Panc1 (cell line): ENCODE data around the gene ART1. TPM values are rescaled to one million over a fixed set of nuclear protein-coding genes. Genes with fewer than 3 reads are reported as not detected.
A peak's percentile ranks its signal among the peaks of the same experiment; 100 is the strongest.

Source experiments
- ATAC-seq: fragments of 200-7000 bp; cut with Tn5 transposase; 2 replicates; pipeline ENCODE4 v1.9.1; 2020; ENCODE audit warnings: mild to moderate bottlenecking, moderate library complexity
- BruUV-seq: library from RNA; stranded (reverse); fragments of 400-500 nt; replicated peaks from 2 replicates; lab custom pipeline; 2021; lab: Mats Ljungman, UMichigan
- CTCF ChIA-PET: fragments of 300-600 bp; sonication (Branson Sonifier 250); formaldehyde crosslinking; loops from one replicate; lab custom pipeline; 2022; ENCODE audit warnings: antibody characterized with exemption; lab: Charles Lee
- POLR2A ChIA-PET: fragments of 300-600 bp; sonication (Branson Sonifier 250); formaldehyde crosslinking; loops from one replicate; lab custom pipeline; 2022; ENCODE audit warnings: antibody characterized with exemption; lab: Charles Lee
- DNase-seq: peaks from one replicate; pipeline ENCODE4 v3.0.0-alpha.2; 2010; ENCODE audit warnings: low read depth, low spot score
- H3K27ac ChIP-seq: 2 replicates; pipeline ENCODE4 v1.5.1; 2011; ENCODE audit warnings: mild to moderate bottlenecking, low read length, inconsistent platforms
- H3K27me3 ChIP-seq: fragments of 200-500 bp; sonication (Bioruptor generic); 2 replicates; pipeline ENCODE4 v1.6.0; 2014; ENCODE audit warnings: low read length, inconsistent platforms; ENCODE audit not compliant: control insufficient read depth, insufficient read depth
- H3K36me3 ChIP-seq: fragments of 200-500 bp; sonication (Bioruptor generic); 2 replicates; pipeline ENCODE4 v1.5.1; 2014; ENCODE audit warnings: inconsistent platforms, mild to moderate bottlenecking, low read length, moderate library complexity; ENCODE audit not compliant: control insufficient read depth, insufficient read depth
- H3K4me1 ChIP-seq: 2 replicates; pipeline ENCODE4 v1.5.1; 2011; ENCODE audit warnings: inconsistent platforms, mild to moderate bottlenecking, low read length, moderate library complexity; ENCODE audit not compliant: control insufficient read depth, insufficient read depth
- H3K4me3 ChIP-seq, 2 experiments: 2 replicates each; pipeline ENCODE4 v1.5.1; 2011 to 2012; ENCODE audit warnings: low read depth in 2 of 2, low read length in 2 of 2, mild to moderate bottlenecking in 2 of 2, inconsistent platforms in 1 of 2, moderate library complexity in 1 of 2
- H3K9me3 ChIP-seq: fragments of 200-500 bp; sonication (Bioruptor generic); 2 replicates; pipeline ENCODE4 v1.5.1; 2014; ENCODE audit warnings: low read depth, mild to moderate bottlenecking, inconsistent platforms, low read length, moderate library complexity; ENCODE audit not compliant: control insufficient read depth, insufficient read depth
- CTCF ChIP-seq: fragments of 450-650 bp; IDR thresholded peaks from 2 replicates; pipeline ENCODE4 v1.5.1; 2017; ENCODE audit warnings: mild to moderate bottlenecking
- POLR2AphosphoS5 ChIP-seq: IDR thresholded peaks from 2 replicates; pipeline ENCODE4 v1.6.1; 2012; ENCODE audit warnings: mild to moderate bottlenecking, low read depth, low read length, moderate library complexity
- REST ChIP-seq, 2 experiments: IDR thresholded peaks; 2 replicates each; pipeline ENCODE4 v1.6.1; 2011 to 2012; ENCODE audit warnings: low read depth in 2 of 2, control low read depth in 1 of 2, low read length in 1 of 2, mild to moderate bottlenecking in 1 of 2, moderate library complexity in 1 of 2; ENCODE audit not compliant: insufficient read depth in 1 of 2
- SIN3A ChIP-seq: IDR thresholded peaks from 2 replicates; pipeline ENCODE4 v1.6.1; 2012; ENCODE audit warnings: low read depth, mild to moderate bottlenecking, low read length, moderate library complexity, borderline replicate concordance; ENCODE audit not compliant: insufficient read depth
- TCF7L2 ChIP-seq: IDR thresholded peaks from 2 replicates; pipeline ENCODE4 v1.6.1; 2011; ENCODE audit warnings: mild to moderate bottlenecking, low read depth, low read length, inconsistent platforms
- in situ Hi-C: cut with HindIII; loops from 2 replicates; pipeline ENCODE4 v1.10.0; 2016; ENCODE audit warnings: low sequenced_read_pairs, low pct_unique_long_range_greater_than_20kb
- intact Hi-C: fragments of 100-400 bp; cut with micrococcal nuclease; formaldehyde crosslinking; loops from one replicate; pipeline ENCODE4 v1.10.0; 2022; ENCODE audit not compliant: unreplicated experiment
- total RNA-seq: library from RNA; stranded (reverse); gene quantifications from one replicate; pipeline ENCODE4 v1.2.1, GENCODE V29; 2021; ENCODE audit not compliant: unreplicated experiment

Gene ART1
- total RNA-seq, 1 experiment from 2014 or later: not detected

GRCh38 chr11:3683039-3683438 is 38.1 kb downstream of the ART1 start:
- DNase-seq: no peak
- peaks cover 78% of the 10 kb centered on the region for H3K36me3 ChIP-seq
- no peak for ATAC-seq
- ChIA-PET POLR2A (no interaction called here), CTCF (no interaction called here)
- TF ChIP-seq CTCF: no peak
- no peak overlapping the region for H3K4me3 ChIP-seq
- H3K27ac ChIP-seq: no peak overlapping the region
- BruUV-seq: no TSS peak
- intact Hi-C loops: no loop called here
- H3K27me3 ChIP-seq: no peaks in the 10 kb centered on the region
- H3K9me3 ChIP-seq: no peaks in the 10 kb centered on the region
- no peaks in the 10 kb centered on the region for H3K4me1 ChIP-seq
- in situ Hi-C loops: loop anchor here (5.0 to 10.0 kb wide), 3 partner anchors 39 to 422 kb away; no protein-coding TSS in a partner anchor

DNA sequence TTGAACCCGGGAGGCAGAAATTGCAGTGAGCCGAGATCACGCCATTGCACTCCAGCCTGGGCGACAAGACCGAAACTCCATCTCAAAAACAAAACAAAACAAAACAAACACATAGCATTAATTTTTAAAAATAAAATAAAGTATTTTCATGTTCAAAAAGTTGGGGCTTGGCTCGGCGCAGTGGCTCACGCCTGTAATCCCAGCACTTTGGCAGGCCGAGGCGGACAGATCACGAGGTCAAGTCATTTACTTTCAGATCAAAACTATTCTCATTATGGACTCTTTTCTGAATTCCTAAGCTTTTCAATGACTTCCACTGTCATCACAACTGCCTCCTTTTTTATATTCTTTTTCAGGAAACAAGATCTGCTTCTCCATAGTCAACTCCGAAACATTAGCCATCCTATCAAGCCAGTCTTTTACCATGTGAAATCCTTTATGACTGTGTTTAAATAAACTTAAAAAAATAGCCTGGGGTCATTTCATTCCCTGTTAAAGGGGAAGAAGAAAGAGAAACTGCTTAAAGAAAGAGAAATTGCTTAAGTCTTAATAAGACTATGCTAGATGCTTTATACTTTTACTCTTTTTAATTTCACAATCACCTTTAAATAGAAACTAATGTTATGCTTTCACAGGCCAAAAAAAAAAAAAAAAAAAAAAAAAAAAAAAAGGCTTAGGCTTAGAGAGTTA is 39.3 kb downstream of the ART1 start:
- BruUV-seq: TSS peak; percentile 68
- H3K4me1 ChIP-seq: no peaks in the 10 kb centered on the region
- intact Hi-C loops: no loop called here
- TF ChIP-seq TCF7L2: no peak
- no peak for TF ChIP-seq CTCF
- TF ChIP-seq POLR2AphosphoS5: no peak
- TF ChIP-seq SIN3A: no peak
- no peak for TF ChIP-seq REST (IDR thresholded peaks at IDR 0.05; ENCODE audit: insufficient read depth in 1 of 2, low read depth in 2 of 2, low read length in 1 of 2)
- no peak overlapping the region for H3K4me3 ChIP-seq
- H3K27ac ChIP-seq: no peak overlapping the region
- in situ Hi-C loops: loop anchor here (5.0 to 10.0 kb wide), 3 partner anchors 38 to 421 kb away; no protein-coding TSS in a partner anchor
- CTCF ChIA-PET: no interaction called here
- no peaks in the 10 kb centered on the region for H3K9me3 ChIP-seq
- ATAC-seq (no peak), DNase-seq (no peak)
- POLR2A ChIA-PET: interaction anchor here (0.6 kb wide), 2 partner anchors 41 to 62 kb away, joined by 4 to 6 read pairs; no protein-coding TSS in a partner anchor
- H3K36me3 ChIP-seq: peaks cover 67% of the 10 kb centered on the region
- no peaks in the 10 kb centered on the region for H3K27me3 ChIP-seq
